HG02840 (cell line): ENCODE data around the gene BRSK1.

Experiments
- ATAC-seq: cut with Tn5 transposase; IDR thresholded peaks from one replicate; pipeline ENCODE4 v1.9.1; 2021; ENCODE audit warnings: mild to moderate bottlenecking, moderate library complexity, moderate number of reproducible peaks; ENCODE audit not compliant: unreplicated experiment, low FRiP score

The BRSK1 gene

GRCh38 chr19:55252760-55253663 is 30.8 kb upstream of the BRSK1 start:
- ATAC-seq, result no peak

GRCh38 chr19:55253842-55254624 is 29.8 kb upstream of the BRSK1 start:
- peak; percentile 34 for ATAC-seq

- no peak for ATAC-seq
Observed at GRCh38 chr19:55254625-55254977, 29.2 kb upstream of the BRSK1 start.

- no peak for ATAC-seq
Observed at GRCh38 chr19:55255618-55256423, 28.0 kb upstream of the BRSK1 start.

GRCh38 chr19:55256562-55257460 is 27.0 kb upstream of the BRSK1 start:
- no peak for ATAC-seq

- no peak for ATAC-seq
Observed at GRCh38 chr19:55257461-55258420, 26.1 kb upstream of the BRSK1 start.

- peak; percentile 17 for ATAC-seq
Observed at GRCh38 chr19:55258476-55258827, 25.3 kb upstream of the BRSK1 start.

- peak; percentile 76 for ATAC-seq
Observed at GRCh38 chr19:55258828-55259539, 24.8 kb upstream of the BRSK1 start, which contains the start of gene PPP6R1. Gene PPP6R1 (minus strand): TSS chr19:55259017. CDS start chr19:55247103, 11,914 bp downstream.

- ATAC-seq, result no peak
Observed at GRCh38 chr19:55259540-55260210, 24.1 kb upstream of the BRSK1 start.

GRCh38 chr19:55261671-55262126 is 22.1 kb upstream of the BRSK1 start:
- ATAC-seq, result no peak

GRCh38 chr19:55262359-55262758 is 21.4 kb upstream of the BRSK1 start:
- ATAC-seq, result no peak

GRCh38 chr19:55264531-55264930 is 19.3 kb upstream of the BRSK1 start:
- no peak for ATAC-seq

GRCh38 chr19:55265173-55265572 is 18.6 kb upstream of the BRSK1 start:
- no peak for ATAC-seq

GRCh38 chr19:55265723-55266386 is 17.9 kb upstream of the BRSK1 start:
- no peak for ATAC-seq

GRCh38 chr19:55266404-55266803 is 17.4 kb upstream of the BRSK1 start:
- no peak for ATAC-seq

- ATAC-seq, result no peak
Observed at GRCh38 chr19:55266840-55267239, 17.0 kb upstream of the BRSK1 start.

- no peak for ATAC-seq
Observed at GRCh38 chr19:55269299-55269698, 14.5 kb upstream of the BRSK1 start.
